ENCODE measurements around the gene BSPH1. TPM values are rescaled to one million over a fixed set of nuclear protein-coding genes. Genes with fewer than 3 reads are reported as not detected.

The BSPH1 gene, protein sequence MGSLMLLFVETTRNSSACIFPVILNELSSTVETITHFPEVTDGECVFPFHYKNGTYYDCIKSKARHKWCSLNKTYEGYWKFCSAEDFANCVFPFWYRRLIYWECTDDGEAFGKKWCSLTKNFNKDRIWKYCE
- not detected for polyA plus RNA-seq (2013)

- no peak for DNase-seq
- WGBS (ENCODE audit: insufficient coverage) = 73% methylated on average over 1 of the region's 2 CpGs
- POLR2A ChIA-PET = no interaction called here
These were observed at the start of gene BSPH1 for GRCh38 chr19:47992070-47992469. Gene BSPH1 (minus strand): TSS chr19:47992170. CDS start chr19:47992081, 89 bp downstream.

DNA sequence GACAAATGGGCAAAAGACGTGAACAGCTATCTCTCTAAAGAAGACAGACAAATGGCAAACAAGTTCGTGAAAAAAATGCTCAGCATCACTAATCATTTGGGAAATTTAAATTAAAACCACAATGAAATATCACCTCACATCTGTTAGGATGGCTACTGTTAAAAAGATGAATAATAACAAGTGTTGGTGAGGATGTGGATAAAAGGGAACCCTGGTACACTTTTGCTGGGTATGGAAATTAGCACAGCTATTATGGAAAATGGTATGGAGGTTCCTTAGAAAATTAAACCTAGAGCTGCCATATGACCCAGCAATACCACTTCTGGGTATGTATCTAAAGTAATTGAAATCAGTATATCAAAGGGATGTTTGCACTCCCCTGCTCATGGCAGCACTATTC, 44.8 kb upstream of the BSPH1 start:
- H3K4me3 ChIP-seq (ENCODE audit: control insufficient read depth in 1 of 7, extremely low read depth in 1 of 7, insufficient read depth in 4 of 7, low read depth in 2 of 7, low read length in 6 of 7) = no peak overlapping the region
- CTCF ChIA-PET = no interaction called here
- peaks cover 0 to 12% (median 0%) of the 10 kb centered on the region in 5 experiments for H3K27me3 ChIP-seq (replicated peaks in 2 of 5; ENCODE audit: control insufficient read depth in 4 of 5, insufficient read depth in 5 of 5, low read length in 4 of 5)
- H3K4me1 ChIP-seq (ENCODE audit: control extremely low read depth in 1 of 4, control insufficient read depth in 4 of 4, insufficient read depth in 4 of 4, low read length in 3 of 4) = no peaks in the 10 kb centered on the region
- POLR2A ChIA-PET = no interaction called here
- DNase-seq = no peak
- H3K36me3 ChIP-seq (ENCODE audit: control insufficient read depth in 4 of 4, insufficient read depth in 4 of 4, low read length in 3 of 4) = no peaks in the 10 kb centered on the region
- H3K27ac ChIP-seq (ENCODE audit: insufficient read depth in 1 of 2, low read depth in 1 of 2, low read length in 2 of 2, poor library complexity in 1 of 2, severe bottlenecking in 2 of 2) = no peak overlapping the region
- 83% methylated on average over 1 of the region's 2 CpGs for WGBS (ENCODE audit: insufficient coverage)
- H3K9me3 ChIP-seq (ENCODE audit: control extremely low read depth in 1 of 5, control insufficient read depth in 4 of 5, insufficient read depth in 2 of 5, low read depth in 1 of 5, low read length in 4 of 5) = peaks cover 0 to 11% (median 5%) of the 10 kb centered on the region in 5 experiments

More at GRCh38 chr19:47992070-47992469, at the start of gene BSPH1:
- H3K4me1 ChIP-seq (ENCODE audit: control extremely low read depth in 1 of 4, control insufficient read depth in 4 of 4, insufficient read depth in 4 of 4, low read length in 3 of 4) = no peaks in the 10 kb centered on the region
- H3K27me3 ChIP-seq (replicated peaks in 2 of 5; ENCODE audit: control insufficient read depth in 4 of 5, insufficient read depth in 5 of 5, low read length in 4 of 5) = peaks cover 2 to 41% (median 4%) of the 10 kb centered on the region in 5 experiments
- no peaks in the 10 kb centered on the region for H3K36me3 ChIP-seq (ENCODE audit: control insufficient read depth in 4 of 4, insufficient read depth in 4 of 4, low read length in 3 of 4)
- no peak within 1 kb of the TSS for H3K4me3 ChIP-seq (ENCODE audit: control insufficient read depth in 1 of 7, extremely low read depth in 1 of 7, insufficient read depth in 4 of 7, low read depth in 2 of 7, low read length in 6 of 7)
- CTCF ChIA-PET = no interaction called here
- no peaks in the 10 kb centered on the region for H3K9me3 ChIP-seq (ENCODE audit: control extremely low read depth in 1 of 5, control insufficient read depth in 4 of 5, insufficient read depth in 2 of 5, low read depth in 1 of 5, low read length in 4 of 5)
- no peak within 1 kb of the TSS for H3K27ac ChIP-seq (ENCODE audit: insufficient read depth in 1 of 2, low read depth in 1 of 2, low read length in 2 of 2, poor library complexity in 1 of 2, severe bottlenecking in 2 of 2)

- CTCF ChIA-PET = no interaction called here
- Histone ChIP-seq H3K36me3 (ENCODE audit: control insufficient read depth in 4 of 4, insufficient read depth in 4 of 4, low read length in 3 of 4) (no peaks in the 10 kb centered on the region), H3K9me3 (ENCODE audit: control extremely low read depth in 1 of 5, control insufficient read depth in 4 of 5, insufficient read depth in 2 of 5, low read depth in 1 of 5, low read length in 4 of 5) (peaks cover 0 to 11% (median 5%) of the 10 kb centered on the region in 5 experiments), H3K27me3 (replicated peaks in 2 of 5; ENCODE audit: control insufficient read depth in 4 of 5, insufficient read depth in 5 of 5, low read length in 4 of 5) (peaks cover 0 to 21% (median 0%) of the 10 kb centered on the region in 5 experiments), H3K4me3 (ENCODE audit: control insufficient read depth in 1 of 7, extremely low read depth in 1 of 7, insufficient read depth in 4 of 7, low read depth in 2 of 7, low read length in 6 of 7) (no peak overlapping the region), H3K4me1 (ENCODE audit: control extremely low read depth in 1 of 4, control insufficient read depth in 4 of 4, insufficient read depth in 4 of 4, low read length in 3 of 4) (no peaks in the 10 kb centered on the region), H3K27ac (ENCODE audit: insufficient read depth in 1 of 2, low read depth in 1 of 2, low read length in 2 of 2, poor library complexity in 1 of 2, severe bottlenecking in 2 of 2) (no peak overlapping the region)
- WGBS (ENCODE audit: insufficient coverage) = 96% methylated on average over 4 of the region's 5 CpGs
- no peak for DNase-seq
- POLR2A ChIA-PET = no interaction called here
These were observed 41.6 kb upstream of the BSPH1 start for GRCh38 chr19:48033604-48034003.

GRCh38 chr19:48030073-48030472, 38.1 kb upstream of the BSPH1 start:
- H3K9me3 ChIP-seq (ENCODE audit: control extremely low read depth in 1 of 5, control insufficient read depth in 4 of 5, insufficient read depth in 2 of 5, low read depth in 1 of 5, low read length in 4 of 5) = no peaks in the 10 kb centered on the region
- no peak overlapping the region for H3K4me3 ChIP-seq (ENCODE audit: control insufficient read depth in 1 of 7, extremely low read depth in 1 of 7, insufficient read depth in 4 of 7, low read depth in 2 of 7, low read length in 6 of 7)
- no peak for DNase-seq

DNA sequence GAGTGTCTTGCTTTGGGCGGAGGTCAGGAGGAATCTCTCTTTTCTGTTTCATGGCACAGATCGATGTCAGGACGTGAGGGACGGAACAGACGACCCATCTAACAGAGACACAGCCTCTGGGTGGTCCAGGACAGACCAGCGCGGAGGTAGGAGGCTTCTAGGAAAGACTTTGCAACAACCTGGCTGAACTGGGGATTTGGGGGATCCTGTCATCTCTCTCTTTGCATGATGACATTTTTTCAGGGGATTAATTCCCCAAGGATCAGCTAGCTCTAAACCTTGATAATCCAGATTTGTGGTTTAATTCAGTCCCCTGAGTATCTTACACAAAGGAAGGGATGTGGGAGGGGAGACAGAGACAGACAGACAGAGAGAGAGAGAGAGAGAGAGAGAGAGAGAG, 37.5 kb upstream of the BSPH1 start:
- Histone ChIP-seq H3K4me1 (ENCODE audit: control extremely low read depth in 1 of 4, control insufficient read depth in 4 of 4, insufficient read depth in 4 of 4, low read length in 3 of 4) (no peaks in the 10 kb centered on the region), H3K36me3 (ENCODE audit: control insufficient read depth in 4 of 4, insufficient read depth in 4 of 4, low read length in 3 of 4) (no peaks in the 10 kb centered on the region), H3K27ac (ENCODE audit: insufficient read depth in 1 of 2, low read depth in 1 of 2, low read length in 2 of 2, poor library complexity in 1 of 2, severe bottlenecking in 2 of 2) (no peak overlapping the region), H3K9me3 (ENCODE audit: control extremely low read depth in 1 of 5, control insufficient read depth in 4 of 5, insufficient read depth in 2 of 5, low read depth in 1 of 5, low read length in 4 of 5) (no peaks in the 10 kb centered on the region), H3K4me3 (ENCODE audit: control insufficient read depth in 1 of 7, extremely low read depth in 1 of 7, insufficient read depth in 4 of 7, low read depth in 2 of 7, low read length in 6 of 7) (no peak overlapping the region), H3K27me3 (replicated peaks in 2 of 5; ENCODE audit: control insufficient read depth in 4 of 5, insufficient read depth in 5 of 5, low read length in 4 of 5) (peaks cover 0 to 32% (median 0%) of the 10 kb centered on the region in 5 experiments)
- CTCF ChIA-PET = no interaction called here
- POLR2A ChIA-PET = no interaction called here
- 92% methylated on average over 7 of the region's 7 CpGs for WGBS (ENCODE audit: insufficient coverage)
- no peak for DNase-seq

More at GRCh38 chr19:48030073-48030472, 38.1 kb upstream of the BSPH1 start:
- POLR2A ChIA-PET = no interaction called here
- no peaks in the 10 kb centered on the region for H3K4me1 ChIP-seq (ENCODE audit: control extremely low read depth in 1 of 4, control insufficient read depth in 4 of 4, insufficient read depth in 4 of 4, low read length in 3 of 4)
- 92% methylated on average over 9 of the region's 10 CpGs for WGBS (ENCODE audit: insufficient coverage)
- no peak overlapping the region for H3K27ac ChIP-seq (ENCODE audit: insufficient read depth in 1 of 2, low read depth in 1 of 2, low read length in 2 of 2, poor library complexity in 1 of 2, severe bottlenecking in 2 of 2)
- H3K36me3 ChIP-seq (ENCODE audit: control insufficient read depth in 4 of 4, insufficient read depth in 4 of 4, low read length in 3 of 4) = no peaks in the 10 kb centered on the region
- CTCF ChIA-PET = no interaction called here
- H3K27me3 ChIP-seq (replicated peaks in 2 of 5; ENCODE audit: control insufficient read depth in 4 of 5, insufficient read depth in 5 of 5, low read length in 4 of 5) = peaks cover 0 to 32% (median 0%) of the 10 kb centered on the region in 5 experiments

- WGBS (ENCODE audit: insufficient coverage) = 92% methylated on average over 2 of the region's 3 CpGs
- H3K9me3 ChIP-seq (ENCODE audit: control extremely low read depth in 1 of 5, control insufficient read depth in 4 of 5, insufficient read depth in 2 of 5, low read depth in 1 of 5, low read length in 4 of 5) = no peaks in the 10 kb centered on the region
- no peak overlapping the region for H3K27ac ChIP-seq (ENCODE audit: insufficient read depth in 1 of 2, low read depth in 1 of 2, low read length in 2 of 2, poor library complexity in 1 of 2, severe bottlenecking in 2 of 2)
- peaks cover 0 to 22% (median 2%) of the 10 kb centered on the region in 5 experiments for H3K27me3 ChIP-seq (replicated peaks in 2 of 5; ENCODE audit: control insufficient read depth in 4 of 5, insufficient read depth in 5 of 5, low read length in 4 of 5)
- H3K4me1 ChIP-seq (ENCODE audit: control extremely low read depth in 1 of 4, control insufficient read depth in 4 of 4, insufficient read depth in 4 of 4, low read length in 3 of 4) = no peaks in the 10 kb centered on the region
- no peaks in the 10 kb centered on the region for H3K36me3 ChIP-seq (ENCODE audit: control insufficient read depth in 4 of 4, insufficient read depth in 4 of 4, low read length in 3 of 4)
- DNase-seq = no peak
- H3K4me3 ChIP-seq (ENCODE audit: control insufficient read depth in 1 of 7, extremely low read depth in 1 of 7, insufficient read depth in 4 of 7, low read depth in 2 of 7, low read length in 6 of 7) = no peak overlapping the region
- ChIA-PET CTCF (interaction anchor here (0.5 kb wide), 1 partner anchor 388 kb away, joined by 3 read pairs; no protein-coding TSS in a partner anchor), POLR2A (interaction anchor here (0.6 kb wide), 1 partner anchor 562 kb away, joined by 3 read pairs; no protein-coding TSS in a partner anchor)
These were observed 33.5 kb upstream of the BSPH1 start for GRCh38 chr19:48025480-48025879.

GRCh38 chr19:48023518-48023917, 31.5 kb upstream of the BSPH1 start:
- no peak for DNase-seq
- Histone ChIP-seq H3K36me3 (ENCODE audit: control insufficient read depth in 4 of 4, insufficient read depth in 4 of 4, low read length in 3 of 4) (no peaks in the 10 kb centered on the region), H3K27me3 (replicated peaks in 2 of 5; ENCODE audit: control insufficient read depth in 4 of 5, insufficient read depth in 5 of 5, low read length in 4 of 5) (peaks cover 0 to 28% (median 4%) of the 10 kb centered on the region in 5 experiments), H3K4me3 (ENCODE audit: control insufficient read depth in 1 of 7, extremely low read depth in 1 of 7, insufficient read depth in 4 of 7, low read depth in 2 of 7, low read length in 6 of 7) (no peak overlapping the region), H3K9me3 (ENCODE audit: control extremely low read depth in 1 of 5, control insufficient read depth in 4 of 5, insufficient read depth in 2 of 5, low read depth in 1 of 5, low read length in 4 of 5) (no peaks in the 10 kb centered on the region), H3K4me1 (ENCODE audit: control extremely low read depth in 1 of 4, control insufficient read depth in 4 of 4, insufficient read depth in 4 of 4, low read length in 3 of 4) (no peaks in the 10 kb centered on the region), H3K27ac (ENCODE audit: insufficient read depth in 1 of 2, low read depth in 1 of 2, low read length in 2 of 2, poor library complexity in 1 of 2, severe bottlenecking in 2 of 2) (no peak overlapping the region)
- ChIA-PET CTCF (no interaction called here), POLR2A (no interaction called here)
- no CpG with 5 or more reads among the region's 3 CpGs for WGBS (ENCODE audit: insufficient coverage)
